ENCODE measurements around the gene HACD1. TPM values are rescaled to one million over a fixed set of nuclear protein-coding genes. Genes with fewer than 3 reads are reported as not detected.

Gene HACD1
- total RNA-seq, 1 donor from 2014 or later, result 5.4 TPM

DNA sequence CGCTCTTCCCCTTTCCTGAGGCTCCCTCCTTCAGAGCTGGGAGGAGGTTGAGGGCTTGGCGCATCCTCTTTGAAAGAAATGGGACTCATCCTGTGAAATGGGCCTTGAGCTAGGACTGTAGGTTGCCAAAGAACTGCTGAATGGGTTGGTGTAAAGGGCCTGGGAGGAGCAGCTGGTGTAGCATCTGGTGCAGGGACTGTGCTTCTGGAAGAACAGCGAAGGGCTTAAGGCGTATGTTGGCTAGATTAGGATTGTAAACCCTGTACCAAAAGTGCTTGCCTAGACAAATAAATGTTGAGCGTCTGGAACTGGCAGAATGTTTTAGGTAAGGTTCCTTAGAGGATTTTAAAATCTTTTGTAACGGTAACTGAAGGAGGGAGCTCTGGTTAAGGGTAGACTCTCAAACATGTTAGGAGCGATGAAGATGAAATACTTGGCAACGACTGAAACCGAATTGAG is 27.3 kb upstream of the HACD1 start:
- H3K27me3 Mint-ChIP-seq (ENCODE audit: unreplicated experiment), result peaks cover 10% of the 10 kb centered on the region
- TF ChIP-seq, protein P1, sequence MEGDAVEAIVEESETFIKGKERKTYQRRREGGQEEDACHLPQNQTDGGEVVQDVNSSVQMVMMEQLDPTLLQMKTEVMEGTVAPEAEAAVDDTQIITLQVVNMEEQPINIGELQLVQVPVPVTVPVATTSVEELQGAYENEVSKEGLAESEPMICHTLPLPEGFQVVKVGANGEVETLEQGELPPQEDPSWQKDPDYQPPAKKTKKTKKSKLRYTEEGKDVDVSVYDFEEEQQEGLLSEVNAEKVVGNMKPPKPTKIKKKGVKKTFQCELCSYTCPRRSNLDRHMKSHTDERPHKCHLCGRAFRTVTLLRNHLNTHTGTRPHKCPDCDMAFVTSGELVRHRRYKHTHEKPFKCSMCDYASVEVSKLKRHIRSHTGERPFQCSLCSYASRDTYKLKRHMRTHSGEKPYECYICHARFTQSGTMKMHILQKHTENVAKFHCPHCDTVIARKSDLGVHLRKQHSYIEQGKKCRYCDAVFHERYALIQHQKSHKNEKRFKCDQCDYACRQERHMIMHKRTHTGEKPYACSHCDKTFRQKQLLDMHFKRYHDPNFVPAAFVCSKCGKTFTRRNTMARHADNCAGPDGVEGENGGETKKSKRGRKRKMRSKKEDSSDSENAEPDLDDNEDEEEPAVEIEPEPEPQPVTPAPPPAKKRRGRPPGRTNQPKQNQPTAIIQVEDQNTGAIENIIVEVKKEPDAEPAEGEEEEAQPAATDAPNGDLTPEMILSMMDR (IDR thresholded peaks at IDR 0.05; ENCODE audit: partially characterized antibody, unreplicated experiment), result no peak
- peaks cover 12% of the 10 kb centered on the region for H3K9me3 Mint-ChIP-seq (ENCODE audit: unreplicated experiment)
- peaks cover 12% of the 10 kb centered on the region for H3K4me1 Mint-ChIP-seq (ENCODE audit: low read depth, unreplicated experiment)
- H3K36me3 Mint-ChIP-seq (ENCODE audit: unreplicated experiment), result no peaks in the 10 kb centered on the region
- DNase-seq, result peak; percentile 59
- H3K27ac Mint-ChIP-seq (ENCODE audit: unreplicated experiment), result peak overlapping the region; percentile 99
- H3K4me3 Mint-ChIP-seq (ENCODE audit: unreplicated experiment), result peak overlapping the region; percentile 99

DNA sequence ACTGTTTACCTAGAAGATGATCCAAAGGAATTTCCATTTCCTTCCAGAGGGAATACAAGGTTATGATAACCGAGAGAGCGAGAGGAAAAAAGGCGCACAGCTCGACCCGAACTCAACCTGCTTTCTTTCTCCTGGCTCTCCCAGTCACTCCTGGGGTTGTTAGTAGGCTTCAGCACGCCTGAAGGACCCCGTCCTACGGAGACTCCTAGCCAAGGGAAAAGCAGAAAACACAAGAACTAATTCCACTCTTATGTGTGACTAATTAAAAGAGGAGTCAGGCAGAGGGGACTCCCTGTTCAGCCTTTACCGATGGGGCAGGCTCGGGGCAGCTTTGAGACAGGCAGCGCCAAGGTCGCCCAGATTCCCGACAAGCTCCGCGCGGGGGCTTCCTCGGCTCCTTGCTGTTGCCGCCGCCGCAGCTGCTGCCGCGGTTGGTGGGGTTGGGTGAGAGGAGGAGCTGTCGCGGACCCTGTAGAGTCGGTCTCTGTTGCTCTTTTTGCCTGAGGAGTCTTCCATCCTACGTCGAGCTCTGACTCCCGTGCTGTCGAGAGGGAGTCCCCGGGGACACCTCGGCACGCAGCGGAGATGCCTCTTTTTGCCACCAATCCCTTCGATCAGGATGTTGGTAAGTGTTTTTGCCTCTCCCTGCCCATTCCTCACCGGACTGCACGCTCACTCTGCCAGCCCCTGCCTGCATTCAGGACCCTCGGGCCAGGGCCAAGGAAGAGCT is 26.7 kb upstream of the HACD1 start, which contains the start of gene STAM:
TSS of gene STAM (plus strand) at position 397 of the 730 bp plus-strand sequence. CDS start at position 586, 189 bp downstream.
- DNase-seq, result peak; percentile 93
- TF ChIP-seq, protein P1 (IDR thresholded peaks at IDR 0.05; ENCODE audit: partially characterized antibody, unreplicated experiment), result no peak
- no peaks in the 10 kb centered on the region for H3K36me3 Mint-ChIP-seq (ENCODE audit: unreplicated experiment)
- H3K4me3 Mint-ChIP-seq (ENCODE audit: unreplicated experiment), result peak within 1 kb of the TSS; percentile 99
- peaks cover 10% of the 10 kb centered on the region for H3K27me3 Mint-ChIP-seq (ENCODE audit: unreplicated experiment)
- H3K4me1 Mint-ChIP-seq (ENCODE audit: low read depth, unreplicated experiment), result peaks cover 12% of the 10 kb centered on the region
- H3K9me3 Mint-ChIP-seq (ENCODE audit: unreplicated experiment), result peaks cover 12% of the 10 kb centered on the region
- peak within 1 kb of the TSS; percentile 99 for H3K27ac Mint-ChIP-seq (ENCODE audit: unreplicated experiment)

DNA sequence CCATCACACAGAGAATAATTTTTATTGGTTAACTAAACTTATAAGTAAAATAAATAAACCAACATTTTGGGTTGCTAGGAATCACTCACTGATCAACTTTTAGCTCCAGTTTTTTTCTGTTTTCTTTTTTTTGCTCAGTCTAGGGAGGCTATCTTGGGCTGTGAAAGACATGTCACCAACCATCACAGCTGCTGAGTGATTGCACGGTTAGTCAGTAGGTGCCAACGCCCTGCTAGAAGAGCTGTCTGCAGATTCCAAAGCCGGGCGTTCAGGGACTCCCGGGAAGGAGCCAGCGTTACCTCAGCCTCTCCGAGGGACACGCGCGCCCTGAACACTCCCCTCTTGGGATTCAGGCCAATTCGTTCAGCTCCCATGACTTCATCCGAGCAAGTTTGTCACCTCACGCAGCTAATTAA is 26.2 kb upstream of the HACD1 start:
- H3K36me3 Mint-ChIP-seq (ENCODE audit: unreplicated experiment), result no peaks in the 10 kb centered on the region
- H3K27me3 Mint-ChIP-seq (ENCODE audit: unreplicated experiment), result peaks cover 10% of the 10 kb centered on the region
- TF ChIP-seq, protein P1 (IDR thresholded peaks at IDR 0.05; ENCODE audit: partially characterized antibody, unreplicated experiment), result no peak
- peak overlapping the region; percentile 99 for H3K27ac Mint-ChIP-seq (ENCODE audit: unreplicated experiment)
- peaks cover 12% of the 10 kb centered on the region for H3K9me3 Mint-ChIP-seq (ENCODE audit: unreplicated experiment)
- H3K4me1 Mint-ChIP-seq (ENCODE audit: low read depth, unreplicated experiment), result peaks cover 12% of the 10 kb centered on the region
- peak overlapping the region; percentile 99 for H3K4me3 Mint-ChIP-seq (ENCODE audit: unreplicated experiment)
- DNase-seq, result peak; percentile 62

DNA sequence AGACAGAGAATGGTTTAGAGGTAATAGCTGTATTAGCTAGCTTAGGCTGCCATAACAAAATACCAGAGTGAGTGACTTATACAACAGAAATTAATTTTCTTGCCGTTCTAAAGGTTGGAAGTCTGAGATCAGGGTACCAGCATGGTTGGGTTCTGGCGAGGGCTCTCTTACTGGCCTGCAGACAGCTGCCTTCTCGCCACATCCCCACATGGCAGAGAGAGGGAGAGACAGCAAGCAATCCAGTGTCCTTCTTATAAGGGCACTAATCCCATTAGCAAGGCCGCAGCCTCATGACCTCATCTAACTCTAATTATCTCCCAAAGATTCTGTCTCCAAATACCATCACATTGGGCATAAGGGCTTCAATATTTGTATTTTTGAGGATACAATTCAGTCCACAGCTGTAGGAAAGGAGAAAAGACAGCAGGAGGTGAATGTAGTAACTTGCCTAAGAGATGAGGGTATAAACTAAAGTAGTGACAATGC is 23.2 kb upstream of the HACD1 start:
- TF ChIP-seq, protein P1 (IDR thresholded peaks at IDR 0.05; ENCODE audit: partially characterized antibody, unreplicated experiment), result no peak
- peaks cover 12% of the 10 kb centered on the region for H3K9me3 Mint-ChIP-seq (ENCODE audit: unreplicated experiment)
- peaks cover 1% of the 10 kb centered on the region for H3K4me1 Mint-ChIP-seq (ENCODE audit: low read depth, unreplicated experiment)
- H3K36me3 Mint-ChIP-seq (ENCODE audit: unreplicated experiment), result no peaks in the 10 kb centered on the region
- H3K27me3 Mint-ChIP-seq (ENCODE audit: unreplicated experiment), result peaks cover 10% of the 10 kb centered on the region
- no peak overlapping the region for H3K27ac Mint-ChIP-seq (ENCODE audit: unreplicated experiment)
- DNase-seq, result no peak
- H3K4me3 Mint-ChIP-seq (ENCODE audit: unreplicated experiment), result no peak overlapping the region

DNA sequence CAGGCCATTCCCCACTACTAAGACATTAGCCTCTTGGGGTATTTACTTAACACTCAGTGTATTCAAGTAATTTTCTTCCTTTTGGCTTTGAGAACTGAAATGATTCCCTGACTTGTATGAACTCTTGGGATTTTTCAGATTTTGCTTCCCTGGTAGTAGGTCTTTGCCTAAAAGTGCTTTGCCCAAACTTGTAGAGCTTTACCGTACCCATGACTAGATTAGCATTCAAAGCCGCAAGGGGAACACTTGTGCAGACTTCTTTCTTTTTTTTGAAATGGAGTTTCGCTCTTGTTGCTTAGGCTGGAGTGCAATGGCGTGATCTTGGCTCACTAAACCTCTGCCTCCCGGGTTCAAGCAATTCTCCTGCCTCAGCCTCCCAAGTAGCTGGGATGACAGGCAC is 20.7 kb upstream of the HACD1 start:
- Mint-ChIP-seq H3K4me1 (ENCODE audit: low read depth, unreplicated experiment) (no peaks in the 10 kb centered on the region), H3K27ac (ENCODE audit: unreplicated experiment) (no peak overlapping the region), H3K4me3 (ENCODE audit: unreplicated experiment) (no peak overlapping the region), H3K27me3 (ENCODE audit: unreplicated experiment) (no peaks in the 10 kb centered on the region), H3K36me3 (ENCODE audit: unreplicated experiment) (no peaks in the 10 kb centered on the region), H3K9me3 (ENCODE audit: unreplicated experiment) (no peaks in the 10 kb centered on the region)
- DNase-seq, result no peak
- TF ChIP-seq, protein P1 (IDR thresholded peaks at IDR 0.05; ENCODE audit: partially characterized antibody, unreplicated experiment), result no peak
